AG08395 (cell line): Measurements from ENCODE around the gene TRMT1.
"Not testable (repeated sequence)": the region's sequence is repeated elsewhere in the genome, so short reads cannot be mapped to it uniquely, and the experiment has no call there.

ENCODE experiments used
- DNase-seq: peaks from one replicate; pipeline ENCODE4 v3.0.0; 2012; ENCODE audit warnings: mixed read lengths, low spot score

The TRMT1 gene

GRCh38 chr19:13150187-13150930 is 33.8 kb upstream of the TRMT1 start, which contains the start of the genes IER2 and STX10:
Gene IER2, plus strand, starts transcription at chr19:13150411. Its CDS starts 2,776 bp downstream, at chr19:13153187.
Gene STX10, minus strand, starts transcription at chr19:13150375. Its CDS starts 202 bp downstream, at chr19:13150173.
- DNase-seq = peak; percentile 89

- no peak for DNase-seq
Observed at GRCh38 chr19:13149628-13150186, 33.2 kb upstream of the TRMT1 start.

GRCh38 chr19:13149173-13149627 is 32.7 kb upstream of the TRMT1 start:
- DNase-seq = not testable (repeated sequence)

- no peak for DNase-seq
Observed at GRCh38 chr19:13146763-13147563, 30.4 kb upstream of the TRMT1 start.

GRCh38 chr19:13139633-13140311 is 23.2 kb upstream of the TRMT1 start:
- no peak for DNase-seq

GRCh38 chr19:13138916-13139198 is 22.3 kb upstream of the TRMT1 start:
- DNase-seq = no peak

GRCh38 chr19:13138171-13138915 is 21.8 kb upstream of the TRMT1 start:
- DNase-seq = no peak

- DNase-seq = no peak
Observed at GRCh38 chr19:13137290-13137794, 20.8 kb upstream of the TRMT1 start.

- DNase-seq = no peak
Observed at GRCh38 chr19:13135068-13136062, 18.8 kb upstream of the TRMT1 start.

GRCh38 chr19:13134626-13135025 is 18.1 kb upstream of the TRMT1 start:
- no peak for DNase-seq

GRCh38 chr19:13133241-13133870 is 16.8 kb upstream of the TRMT1 start:
- no peak for DNase-seq

GRCh38 chr19:13132471-13133180 is 16.1 kb upstream of the TRMT1 start:
- DNase-seq = peak; percentile 85

GRCh38 chr19:13130886-13131490 is 14.4 kb upstream of the TRMT1 start:
- no peak for DNase-seq

- DNase-seq = no peak
Observed at GRCh38 chr19:13129384-13129783, 12.8 kb upstream of the TRMT1 start.

GRCh38 chr19:13128583-13128982 is 12.0 kb upstream of the TRMT1 start:
- DNase-seq = no peak

GRCh38 chr19:13127811-13128575 is 11.5 kb upstream of the TRMT1 start:
- DNase-seq = no peak

- DNase-seq = no peak
Observed at GRCh38 chr19:13127051-13127450, 10.5 kb upstream of the TRMT1 start.
